ENCODE data around the gene BMP8B. TPM values are rescaled to one million over a fixed set of nuclear protein-coding genes. Genes with fewer than 3 reads are reported as not detected.
"Not testable (repeated sequence)": the region's sequence is repeated elsewhere in the genome, so short reads cannot be mapped to it uniquely, and the experiment has no call there.

BMP8B gene
- polyA plus RNA-seq, 2 donors: 0.12 to 0.36 TPM

- WGBS, 2 donors: 88 to 91% methylated on average over 10 of the region's 10 CpGs
- H3K27me3 ChIP-seq (ENCODE audit: control insufficient read depth in 1 of 2, insufficient read depth in 2 of 2, low read length in 2 of 2); H3K4me3 ChIP-seq (ENCODE audit: low read depth in 1 of 2, low read length in 2 of 2); H3K9me3 ChIP-seq (ENCODE audit: control insufficient read depth in 2 of 2, insufficient read depth in 1 of 2, low read depth in 1 of 2, low read length in 1 of 2); H3K27ac ChIP-seq (ENCODE audit: low read depth in 2 of 2, low read length in 1 of 2); H3K4me1 ChIP-seq (ENCODE audit: control insufficient read depth in 2 of 2, insufficient read depth in 2 of 2, low read length in 1 of 2); H3K36me3 ChIP-seq (ENCODE audit: control insufficient read depth in 2 of 2, insufficient read depth in 2 of 2, low read length in 1 of 2): not testable (repeated sequence)
Observed at GRCh38 chr1:39782685-39783084, 6.0 kb downstream of the BMP8B start.

DNA sequence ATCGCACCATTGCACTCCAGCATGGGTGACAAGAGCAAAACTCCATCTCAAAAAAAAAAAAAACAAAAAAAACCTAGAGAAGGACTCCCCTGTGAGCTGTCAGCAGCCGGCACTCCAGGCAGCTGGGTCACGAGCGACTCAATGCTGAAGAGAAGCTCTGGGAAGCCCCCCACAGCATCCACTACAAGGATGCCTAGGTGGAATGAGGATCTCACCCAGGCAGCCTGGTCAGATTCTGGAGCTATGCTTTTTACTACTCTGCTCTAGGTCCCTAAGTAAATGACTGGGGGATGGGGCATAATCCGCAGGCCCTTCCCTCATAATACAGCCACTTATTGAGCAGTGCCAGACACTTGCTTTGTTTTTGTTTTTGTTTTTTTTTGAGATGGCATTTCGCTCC, 6.6 kb downstream of the BMP8B start:
- Histone ChIP-seq H3K27ac (ENCODE audit: low read depth in 2 of 2, low read length in 1 of 2) (no peak overlapping the region), H3K36me3 (ENCODE audit: control insufficient read depth in 2 of 2, insufficient read depth in 2 of 2, low read length in 1 of 2) (no peaks in the 10 kb centered on the region), H3K4me3 (ENCODE audit: low read depth in 1 of 2, low read length in 2 of 2) (no peak overlapping the region), H3K27me3 (ENCODE audit: control insufficient read depth in 1 of 2, insufficient read depth in 2 of 2, low read length in 2 of 2) (no peaks in the 10 kb centered on the region), H3K9me3 (ENCODE audit: control insufficient read depth in 2 of 2, insufficient read depth in 1 of 2, low read depth in 1 of 2, low read length in 1 of 2) (no peaks in the 10 kb centered on the region), H3K4me1 (ENCODE audit: control insufficient read depth in 2 of 2, insufficient read depth in 2 of 2, low read length in 1 of 2) (no peaks in the 10 kb centered on the region)
- WGBS, 2 donors: 86 to 90% methylated on average over 6 of the region's 6 CpGs

- Histone ChIP-seq H3K9me3 (ENCODE audit: control insufficient read depth in 2 of 2, insufficient read depth in 1 of 2, low read depth in 1 of 2, low read length in 1 of 2) (no peaks in the 10 kb centered on the region), H3K27ac (ENCODE audit: low read depth in 2 of 2, low read length in 1 of 2) (no peak overlapping the region), H3K36me3 (ENCODE audit: control insufficient read depth in 2 of 2, insufficient read depth in 2 of 2, low read length in 1 of 2) (no peaks in the 10 kb centered on the region), H3K27me3 (ENCODE audit: control insufficient read depth in 1 of 2, insufficient read depth in 2 of 2, low read length in 2 of 2) (no peaks in the 10 kb centered on the region), H3K4me1 (ENCODE audit: control insufficient read depth in 2 of 2, insufficient read depth in 2 of 2, low read length in 1 of 2) (no peaks in the 10 kb centered on the region), H3K4me3 (ENCODE audit: low read depth in 1 of 2, low read length in 2 of 2) (no peak overlapping the region)
- 87 to 93% methylated on average over 2 of the region's 2 CpGs for WGBS, 2 donors
Observed at GRCh38 chr1:39781349-39781715, 7.3 kb downstream of the BMP8B start.

DNA sequence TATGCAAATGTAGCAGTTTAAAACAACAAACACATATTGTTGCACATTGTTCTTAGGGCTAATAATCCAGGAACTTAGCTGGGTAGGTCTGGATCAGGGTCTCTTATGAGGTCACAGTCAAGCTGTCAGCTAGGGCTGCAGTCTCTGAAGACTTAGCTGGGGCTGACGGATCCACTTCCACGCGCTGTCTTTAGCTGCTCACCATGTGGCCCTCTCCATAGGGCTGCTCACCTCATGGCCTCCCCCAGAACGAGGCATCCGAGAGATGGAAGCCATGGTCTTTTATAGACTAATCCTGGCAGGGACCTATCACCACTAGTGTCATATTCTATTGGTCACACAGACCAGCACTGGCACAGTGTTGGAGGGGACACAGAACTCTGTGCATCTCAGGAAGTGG, 8.8 kb downstream of the BMP8B start:
- WGBS, 2 donors: 89 to 90% methylated on average over 5 of the region's 5 CpGs
- no peaks in the 10 kb centered on the region for H3K9me3 ChIP-seq (ENCODE audit: control insufficient read depth in 2 of 2, insufficient read depth in 1 of 2, low read depth in 1 of 2, low read length in 1 of 2)
- H3K27ac ChIP-seq (ENCODE audit: low read depth in 2 of 2, low read length in 1 of 2): no peak overlapping the region
- no peaks in the 10 kb centered on the region for H3K27me3 ChIP-seq (ENCODE audit: control insufficient read depth in 1 of 2, insufficient read depth in 2 of 2, low read length in 2 of 2)
- no peak overlapping the region for H3K4me3 ChIP-seq (ENCODE audit: low read depth in 1 of 2, low read length in 2 of 2)
- no peaks in the 10 kb centered on the region for H3K4me1 ChIP-seq (ENCODE audit: control insufficient read depth in 2 of 2, insufficient read depth in 2 of 2, low read length in 1 of 2)
- H3K36me3 ChIP-seq (ENCODE audit: control insufficient read depth in 2 of 2, insufficient read depth in 2 of 2, low read length in 1 of 2): no peaks in the 10 kb centered on the region

GRCh38 chr1:39779137-39779536, 9.5 kb downstream of the BMP8B start:
- WGBS, 2 donors: 80 to 84% methylated on average over 5 to 7 of the region's 7 CpGs
- Histone ChIP-seq H3K27me3 (ENCODE audit: control insufficient read depth in 1 of 2, insufficient read depth in 2 of 2, low read length in 2 of 2) (no peaks in the 10 kb centered on the region), H3K9me3 (ENCODE audit: control insufficient read depth in 2 of 2, insufficient read depth in 1 of 2, low read depth in 1 of 2, low read length in 1 of 2) (no peaks in the 10 kb centered on the region), H3K4me3 (ENCODE audit: low read depth in 1 of 2, low read length in 2 of 2) (no peak overlapping the region), H3K4me1 (ENCODE audit: control insufficient read depth in 2 of 2, insufficient read depth in 2 of 2, low read length in 1 of 2) (no peaks in the 10 kb centered on the region), H3K36me3 (ENCODE audit: control insufficient read depth in 2 of 2, insufficient read depth in 2 of 2, low read length in 1 of 2) (no peaks in the 10 kb centered on the region), H3K27ac (ENCODE audit: low read depth in 2 of 2, low read length in 1 of 2) (no peak overlapping the region)

DNA sequence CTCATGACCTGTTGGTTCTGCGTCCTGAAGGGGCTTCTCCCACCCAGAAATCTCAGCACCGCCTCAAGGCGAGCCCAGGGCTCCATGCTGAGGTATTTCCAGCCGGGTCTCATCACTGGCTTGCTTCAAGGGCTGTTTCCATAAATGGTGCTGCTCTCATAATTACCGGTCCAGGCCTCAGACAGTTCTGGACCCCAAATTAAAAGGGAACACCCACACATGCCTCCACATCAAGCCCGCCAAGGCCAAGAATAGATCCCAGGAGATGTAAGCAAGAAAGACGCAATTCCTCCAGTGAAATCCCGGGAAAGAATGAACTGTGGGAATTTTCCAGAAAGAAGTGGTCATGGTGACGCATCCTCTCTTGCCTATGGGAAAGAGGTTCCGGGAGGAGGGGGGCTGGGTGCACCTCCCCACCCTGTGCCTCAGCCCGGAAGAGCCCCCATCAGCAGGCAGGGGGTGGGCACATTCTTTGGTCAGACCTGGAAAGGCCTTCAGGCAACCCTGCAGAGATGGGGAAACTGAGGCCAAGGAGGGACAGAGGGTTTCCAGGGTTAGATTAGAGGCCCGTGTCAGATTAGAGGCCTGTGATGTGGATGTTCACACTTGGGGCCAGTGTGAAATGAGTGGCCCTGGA, 10.1 kb downstream of the BMP8B start:
- 83 to 87% methylated on average over 11 to 12 of the region's 12 CpGs for WGBS, 2 donors
- H3K36me3 ChIP-seq (ENCODE audit: control insufficient read depth in 2 of 2, insufficient read depth in 2 of 2, low read length in 1 of 2); H3K27me3 ChIP-seq (ENCODE audit: control insufficient read depth in 1 of 2, insufficient read depth in 2 of 2, low read length in 2 of 2); H3K4me3 ChIP-seq (ENCODE audit: low read depth in 1 of 2, low read length in 2 of 2); H3K27ac ChIP-seq (ENCODE audit: low read depth in 2 of 2, low read length in 1 of 2); H3K4me1 ChIP-seq (ENCODE audit: control insufficient read depth in 2 of 2, insufficient read depth in 2 of 2, low read length in 1 of 2); H3K9me3 ChIP-seq (ENCODE audit: control insufficient read depth in 2 of 2, insufficient read depth in 1 of 2, low read depth in 1 of 2, low read length in 1 of 2): not testable (repeated sequence)

DNA sequence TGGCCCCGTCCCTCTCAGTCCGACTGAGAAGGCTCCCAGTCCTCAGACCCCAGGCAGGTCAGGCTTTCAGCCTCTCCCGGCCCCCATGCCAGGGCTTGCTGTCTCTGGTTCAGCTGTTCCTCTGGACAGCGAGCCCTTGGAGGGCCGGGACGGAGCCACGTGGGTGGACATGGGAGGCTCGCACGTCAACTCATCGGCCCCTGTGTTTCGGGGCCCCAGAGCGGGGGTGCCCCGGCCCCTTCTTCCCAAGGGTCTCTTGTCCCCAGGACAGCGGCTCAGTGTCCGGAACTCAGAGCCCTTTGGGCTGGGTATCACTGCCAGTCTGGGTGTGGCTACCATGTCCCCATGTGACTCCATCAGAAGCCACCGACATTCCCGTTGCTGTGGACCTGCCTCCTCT, 10.8 kb downstream of the BMP8B start:
- H3K27ac ChIP-seq (ENCODE audit: low read depth in 2 of 2, low read length in 1 of 2); H3K9me3 ChIP-seq (ENCODE audit: control insufficient read depth in 2 of 2, insufficient read depth in 1 of 2, low read depth in 1 of 2, low read length in 1 of 2); H3K27me3 ChIP-seq (ENCODE audit: control insufficient read depth in 1 of 2, insufficient read depth in 2 of 2, low read length in 2 of 2); H3K4me1 ChIP-seq (ENCODE audit: control insufficient read depth in 2 of 2, insufficient read depth in 2 of 2, low read length in 1 of 2); H3K4me3 ChIP-seq (ENCODE audit: low read depth in 1 of 2, low read length in 2 of 2); H3K36me3 ChIP-seq (ENCODE audit: control insufficient read depth in 2 of 2, insufficient read depth in 2 of 2, low read length in 1 of 2): not testable (repeated sequence)
- WGBS, 2 donors: 90 to 92% methylated on average over 13 to 17 of the region's 17 CpGs

DNA sequence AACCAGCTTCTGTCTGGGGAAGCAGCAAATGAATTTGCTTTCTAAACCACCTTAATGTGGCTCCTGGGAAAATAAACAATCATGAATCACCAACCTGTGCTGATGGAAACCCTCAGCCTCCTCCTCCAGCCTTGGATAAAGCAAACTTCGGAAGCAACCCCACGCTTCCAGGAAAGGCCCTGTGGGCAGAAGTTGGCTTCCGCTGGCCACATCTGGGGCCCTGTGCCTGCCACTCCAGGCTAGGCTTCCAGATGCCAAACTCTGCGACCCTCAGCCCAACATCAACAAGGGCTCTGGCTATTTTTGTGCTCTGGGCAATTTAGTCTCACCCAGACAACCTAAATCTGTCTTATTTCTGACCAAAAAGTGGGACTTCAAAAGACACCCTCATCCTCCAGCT, 11.4 kb downstream of the BMP8B start:
- Histone ChIP-seq H3K4me1 (ENCODE audit: control insufficient read depth in 2 of 2, insufficient read depth in 2 of 2, low read length in 1 of 2) (no peaks in the 10 kb centered on the region), H3K4me3 (ENCODE audit: low read depth in 1 of 2, low read length in 2 of 2) (no peak overlapping the region), H3K9me3 (ENCODE audit: control insufficient read depth in 2 of 2, insufficient read depth in 1 of 2, low read depth in 1 of 2, low read length in 1 of 2) (no peaks in the 10 kb centered on the region), H3K27ac (ENCODE audit: low read depth in 2 of 2, low read length in 1 of 2) (no peak overlapping the region), H3K36me3 (ENCODE audit: control insufficient read depth in 2 of 2, insufficient read depth in 2 of 2, low read length in 1 of 2) (no peaks in the 10 kb centered on the region), H3K27me3 (ENCODE audit: control insufficient read depth in 1 of 2, insufficient read depth in 2 of 2, low read length in 2 of 2) (no peaks in the 10 kb centered on the region)
- WGBS, 2 donors: 76 to 92% methylated on average over 4 of the region's 4 CpGs

DNA sequence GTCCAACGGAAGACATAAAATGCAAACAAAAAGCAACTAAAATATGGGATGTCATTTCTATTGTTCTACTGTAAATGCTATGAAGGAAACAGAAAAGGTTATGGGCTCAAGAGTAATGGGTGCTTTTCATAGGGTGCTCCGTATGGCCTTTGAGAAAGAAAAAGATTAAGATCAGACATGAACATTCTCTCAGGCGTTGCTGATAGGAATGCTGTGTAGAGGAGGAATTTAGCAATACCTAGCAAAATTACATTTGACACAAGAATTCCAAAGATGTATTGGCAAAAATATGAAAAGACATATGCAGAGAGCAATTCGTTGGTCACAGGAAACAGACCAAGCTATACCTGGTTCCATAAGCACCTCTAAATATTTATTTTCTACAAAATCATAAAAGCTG, 11.8 kb downstream of the BMP8B start:
- no peaks in the 10 kb centered on the region for H3K9me3 ChIP-seq (ENCODE audit: control insufficient read depth in 2 of 2, insufficient read depth in 1 of 2, low read depth in 1 of 2, low read length in 1 of 2)
- WGBS, 2 donors: 77% methylated on average over 4 of the region's 4 CpGs
- H3K27ac ChIP-seq (ENCODE audit: low read depth in 2 of 2, low read length in 1 of 2): no peak overlapping the region

GRCh38 chr1:39776400-39776713, 12.3 kb downstream of the BMP8B start:
- Histone ChIP-seq H3K9me3 (ENCODE audit: control insufficient read depth in 2 of 2, insufficient read depth in 1 of 2, low read depth in 1 of 2, low read length in 1 of 2) (no peaks in the 10 kb centered on the region), H3K27me3 (ENCODE audit: control insufficient read depth in 1 of 2, insufficient read depth in 2 of 2, low read length in 2 of 2) (no peaks in the 10 kb centered on the region), H3K27ac (ENCODE audit: low read depth in 2 of 2, low read length in 1 of 2) (no peak overlapping the region), H3K4me1 (ENCODE audit: control insufficient read depth in 2 of 2, insufficient read depth in 2 of 2, low read length in 1 of 2) (no peaks in the 10 kb centered on the region), H3K4me3 (ENCODE audit: low read depth in 1 of 2, low read length in 2 of 2) (no peak overlapping the region), H3K36me3 (ENCODE audit: control insufficient read depth in 2 of 2, insufficient read depth in 2 of 2, low read length in 1 of 2) (no peaks in the 10 kb centered on the region)
- WGBS, 2 donors: 65 to 76% methylated on average over 12 of the region's 12 CpGs

More for the DNA sequence above, 11.8 kb downstream of the BMP8B start:
- Histone ChIP-seq H3K27me3 (ENCODE audit: control insufficient read depth in 1 of 2, insufficient read depth in 2 of 2, low read length in 2 of 2) (no peaks in the 10 kb centered on the region), H3K4me1 (ENCODE audit: control insufficient read depth in 2 of 2, insufficient read depth in 2 of 2, low read length in 1 of 2) (no peaks in the 10 kb centered on the region), H3K36me3 (ENCODE audit: control insufficient read depth in 2 of 2, insufficient read depth in 2 of 2, low read length in 1 of 2) (no peaks in the 10 kb centered on the region), H3K4me3 (ENCODE audit: low read depth in 1 of 2, low read length in 2 of 2) (no peak overlapping the region)
